Epithelial cell of esophagus (primary cell): Measurements from ENCODE around the gene PLEKHA6.
A peak's percentile ranks its signal among the peaks of the same experiment; 100 is the strongest.
"Not testable (repeated sequence)": the region's sequence is repeated elsewhere in the genome, so short reads cannot be mapped to it uniquely, and the experiment has no call there.

Source experiments
- DNase-seq: peaks from one replicate; pipeline ENCODE4 v3.0.0; 2010; ENCODE audit warnings: low read depth
- H3K4me3 ChIP-seq: 2 replicates; pipeline ENCODE4 v1.5.1; 2011; ENCODE audit warnings: mild to moderate bottlenecking, low read length, control low read depth
- TF ChIP-seq, protein P1 (sequence below): IDR thresholded peaks from 2 replicates; pipeline ENCODE4 v1.5.1; 2011; ENCODE audit warnings: low read depth, mild to moderate bottlenecking, low read length, control low read depth, inconsistent platforms; ENCODE audit not compliant: insufficient read depth; ENCODE audit errors: missing control alignments

PLEKHA6 gene

DNA sequence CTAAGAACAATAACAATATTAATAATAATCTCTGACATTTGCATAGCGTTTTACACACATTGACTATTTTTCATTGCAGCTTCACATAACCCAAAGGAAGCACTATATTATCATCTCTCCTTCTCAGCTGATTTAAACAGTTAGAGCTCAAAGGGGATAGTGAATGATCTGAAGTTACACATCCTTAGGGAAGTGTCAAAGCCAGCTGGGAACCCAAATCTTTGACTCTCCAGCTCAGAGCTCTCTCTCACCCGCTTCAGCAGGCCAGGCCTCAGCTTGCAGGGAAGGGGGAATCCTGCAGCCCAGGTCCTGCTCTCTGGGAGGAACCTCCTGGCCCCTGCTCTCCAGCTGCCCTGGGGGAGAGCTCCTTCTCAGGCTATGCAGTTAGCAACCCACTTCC, 26.3 kb downstream of the PLEKHA6 start:
- H3K4me3 ChIP-seq, result no peak overlapping the region
- no peak for DNase-seq
- TF ChIP-seq, protein P1, sequence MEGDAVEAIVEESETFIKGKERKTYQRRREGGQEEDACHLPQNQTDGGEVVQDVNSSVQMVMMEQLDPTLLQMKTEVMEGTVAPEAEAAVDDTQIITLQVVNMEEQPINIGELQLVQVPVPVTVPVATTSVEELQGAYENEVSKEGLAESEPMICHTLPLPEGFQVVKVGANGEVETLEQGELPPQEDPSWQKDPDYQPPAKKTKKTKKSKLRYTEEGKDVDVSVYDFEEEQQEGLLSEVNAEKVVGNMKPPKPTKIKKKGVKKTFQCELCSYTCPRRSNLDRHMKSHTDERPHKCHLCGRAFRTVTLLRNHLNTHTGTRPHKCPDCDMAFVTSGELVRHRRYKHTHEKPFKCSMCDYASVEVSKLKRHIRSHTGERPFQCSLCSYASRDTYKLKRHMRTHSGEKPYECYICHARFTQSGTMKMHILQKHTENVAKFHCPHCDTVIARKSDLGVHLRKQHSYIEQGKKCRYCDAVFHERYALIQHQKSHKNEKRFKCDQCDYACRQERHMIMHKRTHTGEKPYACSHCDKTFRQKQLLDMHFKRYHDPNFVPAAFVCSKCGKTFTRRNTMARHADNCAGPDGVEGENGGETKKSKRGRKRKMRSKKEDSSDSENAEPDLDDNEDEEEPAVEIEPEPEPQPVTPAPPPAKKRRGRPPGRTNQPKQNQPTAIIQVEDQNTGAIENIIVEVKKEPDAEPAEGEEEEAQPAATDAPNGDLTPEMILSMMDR, result no peak

DNA sequence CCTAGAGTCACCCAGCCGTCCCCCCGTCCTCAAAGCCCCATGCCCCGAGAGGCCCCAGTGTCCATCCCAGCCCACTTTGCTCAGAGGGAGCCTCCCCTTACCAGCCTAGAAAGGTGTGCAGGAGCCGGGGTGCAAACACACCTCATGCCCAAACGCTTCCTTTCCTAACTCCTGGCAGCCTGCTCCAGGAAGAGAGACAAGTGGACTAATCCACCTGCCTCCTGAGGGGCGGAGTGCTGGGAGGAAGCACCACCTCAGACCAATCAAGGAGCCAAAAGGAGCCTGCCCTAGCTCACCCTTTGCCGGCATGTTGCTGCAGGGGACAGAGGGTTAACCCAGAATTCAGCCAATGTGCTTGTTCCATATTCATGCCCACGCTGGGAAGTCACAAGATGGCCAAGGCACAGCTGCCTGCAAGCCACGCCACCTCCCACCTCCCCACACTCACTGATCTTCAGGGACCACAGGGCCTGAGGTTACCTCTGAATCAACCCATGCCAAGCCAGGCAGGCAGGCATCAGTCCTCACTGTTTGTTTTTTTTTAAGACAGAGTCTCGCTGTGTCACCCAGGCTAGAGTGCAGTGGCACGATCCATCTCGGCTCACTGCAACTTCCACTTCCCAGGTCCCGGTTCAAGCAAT, 27.8 kb downstream of the PLEKHA6 start:
- TF ChIP-seq, protein P1, result no peak
- H3K4me3 ChIP-seq, result no peak overlapping the region
- DNase-seq, result no peak

DNA sequence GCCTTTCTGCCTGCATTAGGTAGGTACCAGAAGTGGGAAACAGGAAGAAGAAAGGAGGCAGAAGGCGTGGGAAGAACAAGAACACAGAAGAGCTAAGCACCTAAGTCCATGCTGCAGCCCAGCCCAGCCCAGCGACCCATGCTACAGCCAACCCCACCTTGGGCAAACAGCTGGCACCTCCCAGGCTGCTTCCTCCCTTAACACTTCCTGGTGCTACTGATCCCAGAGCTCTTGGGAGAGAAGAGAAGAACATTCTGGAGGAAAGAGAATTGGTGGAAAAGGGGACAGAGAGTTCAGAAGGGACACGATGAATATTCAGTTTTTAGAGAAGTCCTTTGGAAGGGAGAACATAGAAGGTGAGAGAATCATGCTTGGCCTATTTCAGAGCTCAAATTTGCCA, 28.5 kb downstream of the PLEKHA6 start:
- TF ChIP-seq, protein P1, result no peak
- DNase-seq, result no peak
- no peak overlapping the region for H3K4me3 ChIP-seq

DNA sequence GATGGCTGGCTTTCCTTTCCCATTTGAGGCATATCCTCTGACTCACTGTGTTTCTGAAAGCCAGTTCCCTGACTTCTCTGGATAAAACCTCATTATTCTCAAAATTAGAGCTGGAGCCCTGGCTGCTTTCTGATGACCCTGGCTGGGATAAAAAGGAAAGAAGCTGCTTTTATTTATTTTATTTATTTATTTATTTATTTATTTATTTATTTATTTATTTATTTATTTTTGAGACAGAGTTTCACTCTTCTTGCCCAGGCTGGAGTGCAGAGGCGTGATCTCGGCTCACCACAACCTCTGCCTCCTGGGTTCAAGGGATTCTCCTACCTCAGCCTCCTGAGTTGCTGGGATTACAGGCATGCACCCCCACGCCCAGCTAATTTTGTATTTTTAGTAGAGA, 31.9 kb downstream of the PLEKHA6 start:
- DNase-seq, result peak; percentile 20
- not testable (repeated sequence) for H3K4me3 ChIP-seq

DNA sequence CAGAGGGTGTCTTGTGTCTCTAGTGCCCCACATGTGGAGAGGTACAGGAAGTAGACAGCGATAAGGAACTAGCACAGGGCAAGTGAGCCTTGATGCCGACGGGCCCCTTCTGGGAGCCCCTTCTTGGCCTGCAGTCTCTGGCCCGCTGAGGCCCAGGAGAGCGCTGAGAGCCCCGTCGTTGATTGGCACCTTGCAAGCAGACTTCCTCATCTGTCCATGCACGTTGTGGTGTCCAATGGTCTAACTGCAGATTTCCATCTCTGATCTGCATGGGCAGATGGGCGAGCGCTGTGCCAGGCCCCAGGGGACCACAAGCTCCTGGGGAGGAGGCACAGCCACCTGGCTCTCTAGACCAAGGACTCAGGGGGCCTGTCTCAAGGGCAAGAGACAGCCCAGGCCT, 32.4 kb downstream of the PLEKHA6 start:
- no peak for DNase-seq
- TF ChIP-seq, protein P1, result no peak
- no peak overlapping the region for H3K4me3 ChIP-seq

DNA sequence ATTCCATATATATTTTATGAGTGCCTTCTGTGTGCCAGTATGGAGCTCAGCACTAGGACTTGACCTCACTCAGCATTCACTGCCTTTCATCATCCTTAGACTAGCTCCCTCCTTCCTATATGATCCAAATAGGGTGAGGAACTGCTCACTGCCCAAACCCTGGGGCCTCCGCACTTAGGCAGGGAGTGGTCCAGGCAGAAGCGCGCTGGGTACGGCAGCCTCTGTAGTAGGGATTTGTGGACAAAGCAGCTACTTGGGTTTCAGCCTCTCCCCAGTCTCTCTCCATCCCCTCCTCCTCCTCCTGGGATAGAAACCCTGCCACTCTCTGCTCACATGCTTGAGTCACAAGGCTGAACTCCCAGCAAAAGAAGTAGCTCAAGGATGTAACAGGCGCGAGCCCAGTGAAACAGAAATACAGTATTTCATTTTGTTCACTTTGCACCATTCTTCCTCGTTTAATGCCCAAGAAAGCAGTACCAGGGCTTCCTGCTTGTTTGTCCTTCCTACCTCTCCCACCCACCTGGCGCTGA, 32.9 kb downstream of the PLEKHA6 start:
- DNase-seq, result no peak
- H3K4me3 ChIP-seq, result no peak overlapping the region
- TF ChIP-seq, protein P1, result no peak

DNA sequence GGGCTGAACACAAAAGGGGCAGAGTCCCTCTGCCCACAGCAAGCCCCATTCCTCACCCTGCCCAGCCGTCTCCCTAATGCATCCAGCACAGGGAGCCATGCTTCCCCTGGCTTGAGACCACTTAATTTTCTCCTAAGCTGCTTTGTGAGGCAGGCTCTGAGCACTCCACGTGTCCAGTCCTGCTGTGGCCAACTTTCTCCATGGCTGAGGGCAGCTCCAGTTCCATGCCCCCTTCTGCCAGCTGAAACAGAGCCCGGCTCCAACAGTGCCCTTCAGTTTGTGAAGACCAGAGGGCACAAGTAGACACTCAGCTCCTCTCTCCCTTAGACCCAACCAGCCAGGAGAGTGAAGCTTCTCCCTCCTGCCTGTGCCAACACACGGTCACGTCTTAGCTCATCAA, 33.8 kb downstream of the PLEKHA6 start:
- TF ChIP-seq, protein P1, result no peak
- no peak overlapping the region for H3K4me3 ChIP-seq

More for the DNA sequence above, 33.8 kb downstream of the PLEKHA6 start:
- no peak for DNase-seq
